ENCODE data around the gene NOTCH3. TPM values are rescaled to one million over a fixed set of nuclear protein-coding genes. Genes with fewer than 3 reads are reported as not detected.

The NOTCH3 gene
- total RNA-seq, 1 donor from 2014 or later: 162 TPM

GRCh38 chr19:15118789-15119494 lies 81.9 kb downstream of the NOTCH3 start:
- FAIRE-seq (no peak), DNase-seq (ENCODE audit: low read depth) (no peak)
- H3K9ac ChIP-seq (ENCODE audit: low read length): no peak overlapping the region
- Mint-ChIP-seq H3K27ac (ENCODE audit: unreplicated experiment) (no peak overlapping the region), H3K36me3 (ENCODE audit: low read depth, unreplicated experiment) (peaks cover 28% of the 10 kb centered on the region), H3K9me3 (ENCODE audit: unreplicated experiment) (no peaks in the 10 kb centered on the region), H3K4me3 (ENCODE audit: unreplicated experiment) (no peak overlapping the region), H3K27me3 (ENCODE audit: low read depth, unreplicated experiment) (no peaks in the 10 kb centered on the region), H3K4me1 (ENCODE audit: low read depth, unreplicated experiment) (peaks cover 3% of the 10 kb centered on the region)
- H3K4me1 ChIP-seq (ENCODE audit: insufficient read depth, low read length): peaks cover 1% of the 10 kb centered on the region
- no peak overlapping the region for H3K4me3 ChIP-seq (ENCODE audit: insufficient read depth, low read depth, low read length)
- peaks cover 4% of the 10 kb centered on the region for H3K79me2 ChIP-seq (ENCODE audit: insufficient read depth, low read length)
- peaks cover 15% of the 10 kb centered on the region for H3K36me3 ChIP-seq (ENCODE audit: insufficient read depth, low read length)
- H4K20me1 ChIP-seq (ENCODE audit: insufficient read depth, low read length): peaks cover 16% of the 10 kb centered on the region
- H3K9me3 ChIP-seq (ENCODE audit: insufficient read depth, low read depth, low read length): no peaks in the 10 kb centered on the region
- H3K4me2 ChIP-seq (ENCODE audit: low read length): no peak overlapping the region
- no peak overlapping the region for H2AFZ ChIP-seq (ENCODE audit: low read depth, low read length)
- no peak overlapping the region for H3K27ac ChIP-seq (ENCODE audit: low read depth, low read length)
- TF ChIP-seq EZH2 (IDR thresholded peaks at IDR 0.05; ENCODE audit: insufficient read depth, low read length) (no peak), CTCF (IDR thresholded peaks at IDR 0.05; ENCODE audit: insufficient read depth, low read depth, low read length) (no peak)
- H3K27me3 ChIP-seq (ENCODE audit: insufficient read depth, low read length): no peaks in the 10 kb centered on the region

- H3K4me1 Mint-ChIP-seq (ENCODE audit: low read depth, unreplicated experiment): peaks cover 3% of the 10 kb centered on the region
- Histone ChIP-seq H3K9ac (ENCODE audit: low read length) (no peak overlapping the region), H3K27ac (ENCODE audit: low read depth, low read length) (no peak overlapping the region), H3K9me3 (ENCODE audit: insufficient read depth, low read depth, low read length) (no peaks in the 10 kb centered on the region), H4K20me1 (ENCODE audit: insufficient read depth, low read length) (peaks cover 20% of the 10 kb centered on the region), H3K79me2 (ENCODE audit: insufficient read depth, low read length) (no peaks in the 10 kb centered on the region), H3K36me3 (ENCODE audit: insufficient read depth, low read length) (peaks cover 20% of the 10 kb centered on the region), H3K4me1 (ENCODE audit: insufficient read depth, low read length) (no peaks in the 10 kb centered on the region), H3K27me3 (ENCODE audit: insufficient read depth, low read length) (no peaks in the 10 kb centered on the region), H2AFZ (ENCODE audit: low read depth, low read length) (no peak overlapping the region), H3K4me2 (ENCODE audit: low read length) (no peak overlapping the region), H3K4me3 (ENCODE audit: insufficient read depth, low read depth, low read length) (no peak overlapping the region)
- H3K9me3 Mint-ChIP-seq (ENCODE audit: unreplicated experiment): no peaks in the 10 kb centered on the region
- H3K27ac Mint-ChIP-seq (ENCODE audit: unreplicated experiment): no peak overlapping the region
- no peak overlapping the region for H3K4me3 Mint-ChIP-seq (ENCODE audit: unreplicated experiment)
- FAIRE-seq (no peak), DNase-seq (ENCODE audit: low read depth) (no peak)
- H3K27me3 Mint-ChIP-seq (ENCODE audit: low read depth, unreplicated experiment): no peaks in the 10 kb centered on the region
- no peak for TF ChIP-seq EZH2 (IDR thresholded peaks at IDR 0.05; ENCODE audit: insufficient read depth, low read length)
- no peak for TF ChIP-seq CTCF (IDR thresholded peaks at IDR 0.05; ENCODE audit: insufficient read depth, low read depth, low read length)
- peaks cover 28% of the 10 kb centered on the region for H3K36me3 Mint-ChIP-seq (ENCODE audit: low read depth, unreplicated experiment)
Measured at GRCh38 chr19:15118248-15118647, 82.5 kb downstream of the NOTCH3 start.

GRCh38 chr19:15116856-15117255 lies 83.9 kb downstream of the NOTCH3 start:
- FAIRE-seq: no peak
- no peak overlapping the region for H3K4me3 Mint-ChIP-seq (ENCODE audit: unreplicated experiment)
- peaks cover 32% of the 10 kb centered on the region for H3K36me3 ChIP-seq (ENCODE audit: insufficient read depth, low read length)

More at GRCh38 chr19:15116856-15117255, 83.9 kb downstream of the NOTCH3 start:
- Histone ChIP-seq H3K4me2 (ENCODE audit: low read length) (no peak overlapping the region), H3K4me1 (ENCODE audit: insufficient read depth, low read length) (no peaks in the 10 kb centered on the region), H3K27me3 (ENCODE audit: insufficient read depth, low read length) (no peaks in the 10 kb centered on the region), H4K20me1 (ENCODE audit: insufficient read depth, low read length) (peaks cover 27% of the 10 kb centered on the region), H3K9me3 (ENCODE audit: insufficient read depth, low read depth, low read length) (no peaks in the 10 kb centered on the region), H3K4me3 (ENCODE audit: insufficient read depth, low read depth, low read length) (no peak overlapping the region), H3K9ac (ENCODE audit: low read length) (no peak overlapping the region), H2AFZ (ENCODE audit: low read depth, low read length) (no peak overlapping the region), H3K27ac (ENCODE audit: low read depth, low read length) (no peak overlapping the region), H3K79me2 (ENCODE audit: insufficient read depth, low read length) (peaks cover 4% of the 10 kb centered on the region)
- no peak for DNase-seq (ENCODE audit: low read depth)
- Mint-ChIP-seq H3K27ac (ENCODE audit: unreplicated experiment) (peak overlapping the region; percentile 41), H3K27me3 (ENCODE audit: low read depth, unreplicated experiment) (no peaks in the 10 kb centered on the region), H3K9me3 (ENCODE audit: unreplicated experiment) (no peaks in the 10 kb centered on the region), H3K36me3 (ENCODE audit: low read depth, unreplicated experiment) (peaks cover 33% of the 10 kb centered on the region), H3K4me1 (ENCODE audit: low read depth, unreplicated experiment) (peaks cover 3% of the 10 kb centered on the region)
- no peak for TF ChIP-seq EZH2 (IDR thresholded peaks at IDR 0.05; ENCODE audit: insufficient read depth, low read length)
- TF ChIP-seq CTCF (IDR thresholded peaks at IDR 0.05; ENCODE audit: insufficient read depth, low read depth, low read length): no peak

All from astrocyte (in vitro differentiated cells and primary cell).